HG03097 (cell line): ENCODE results near the gene ABRACL.
A peak's percentile ranks its signal among the peaks of the same experiment; 100 is the strongest.
"Not testable (repeated sequence)": the region's sequence is repeated elsewhere in the genome, so short reads cannot be mapped to it uniquely, and the experiment has no call there.

ENCODE experiments used
- ATAC-seq: cut with Tn5 transposase; IDR thresholded peaks from one replicate; pipeline ENCODE4 v1.9.1; 2021; ENCODE audit not compliant: unreplicated experiment, low FRiP score

Gene ABRACL

GRCh38 chr6:139010674-139011073 is 17.9 kb upstream of the ABRACL start:
- ATAC-seq = no peak

GRCh38 chr6:139011980-139012379 is 16.6 kb upstream of the ABRACL start:
- ATAC-seq = no peak

GRCh38 chr6:139013185-139013800 is 15.3 kb upstream of the ABRACL start:
- no peak for ATAC-seq

- ATAC-seq = no peak
Observed at GRCh38 chr6:139014945-139015344, 13.6 kb upstream of the ABRACL start.

GRCh38 chr6:139016337-139017213 is 12.0 kb upstream of the ABRACL start:
- ATAC-seq = no peak

- no peak for ATAC-seq
Observed at GRCh38 chr6:139017227-139017626, 11.3 kb upstream of the ABRACL start.

GRCh38 chr6:139019722-139020121 is 8.8 kb upstream of the ABRACL start:
- ATAC-seq = no peak

GRCh38 chr6:139020689-139021088 is 7.9 kb upstream of the ABRACL start:
- ATAC-seq = no peak

GRCh38 chr6:139025416-139025815 is 3.1 kb upstream of the ABRACL start:
- ATAC-seq = not testable (repeated sequence)

GRCh38 chr6:139027620-139028182 is 844 bp upstream of the ABRACL start:
- no peak for ATAC-seq

GRCh38 chr6:139028215-139028657 is 309 bp upstream of the ABRACL start:
- ATAC-seq = no peak

GRCh38 chr6:139029470-139030227 is 1.1 kb downstream of the ABRACL start:
- ATAC-seq = peak; percentile 30

GRCh38 chr6:139030228-139030963 is 1.9 kb downstream of the ABRACL start:
- peak; percentile 59 for ATAC-seq

- ATAC-seq = no peak
Observed at GRCh38 chr6:139037490-139037889, 8.9 kb downstream of the ABRACL start.

GRCh38 chr6:139044250-139044649 is 15.7 kb downstream of the ABRACL start:
- ATAC-seq = no peak

- no peak for ATAC-seq
Observed at GRCh38 chr6:139047677-139048076, 19.1 kb downstream of the ABRACL start.

- ATAC-seq = not testable (repeated sequence)
Observed at GRCh38 chr6:139048912-139049311, 20.4 kb downstream of the ABRACL start.

GRCh38 chr6:139050131-139050769 is 21.7 kb downstream of the ABRACL start:
- ATAC-seq = not testable (repeated sequence)

- ATAC-seq = no peak
Observed at GRCh38 chr6:139050770-139051313, 22.3 kb downstream of the ABRACL start.
